Astrocyte of the cerebellum (primary cell): ENCODE data around the gene SRSF2.
"Not testable (repeated sequence)": the region's sequence is repeated elsewhere in the genome, so short reads cannot be mapped to it uniquely, and the experiment has no call there.

Experiments
- DNase-seq: peaks from one replicate; pipeline ENCODE4 v3.0.0-alpha.2; 2011; ENCODE audit warnings: low read depth
- H3K4me3 ChIP-seq: 2 replicates; pipeline ENCODE4 v1.5.1; 2011; ENCODE audit warnings: mild to moderate bottlenecking, low read depth, low read length, moderate library complexity
- CTCF ChIP-seq: IDR thresholded peaks from 2 replicates; pipeline ENCODE4 v1.5.1; 2012; ENCODE audit warnings: low read length, low read depth, moderate library complexity, mild to moderate bottlenecking; ENCODE audit errors: missing control alignments
- in situ Hi-C: cut with HindIII; loops from 2 replicates; pipeline ENCODE4 v1.10.0; 2017; ENCODE audit warnings: low sequenced_read_pairs

SRSF2 gene

GRCh38 chr17:76714336-76714735 is 22.8 kb downstream of the SRSF2 start:
- H3K4me3 ChIP-seq: no peak overlapping the region
- in situ Hi-C loops: no loop called here
- no peak for TF ChIP-seq CTCF
- DNase-seq: no peak

GRCh38 chr17:76713765-76714164 is 23.4 kb downstream of the SRSF2 start:
- DNase-seq: no peak
- H3K4me3 ChIP-seq: no peak overlapping the region
- in situ Hi-C loops: no loop called here
- TF ChIP-seq CTCF: no peak

DNA sequence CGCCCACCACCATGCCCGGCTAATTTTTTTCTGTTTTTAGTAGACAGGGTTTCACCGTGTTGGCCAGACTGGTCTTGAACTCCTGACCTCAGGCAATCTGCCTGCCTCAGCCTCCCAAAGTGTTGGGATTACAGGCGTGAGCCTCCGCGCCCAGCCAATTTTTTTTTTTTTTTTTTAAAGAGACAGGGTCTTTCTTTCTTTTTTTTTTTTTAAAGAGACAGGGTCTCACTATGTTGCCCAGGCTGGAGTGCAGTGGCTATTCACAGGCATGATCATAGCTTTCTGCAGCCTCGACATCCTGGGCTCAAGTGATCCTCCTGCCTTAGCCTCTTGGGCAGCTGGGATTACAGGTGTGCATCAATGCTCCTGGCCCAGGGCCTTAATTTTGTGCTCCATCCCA is 24.8 kb downstream of the SRSF2 start:
- DNase-seq, in situ Hi-C loops, H3K4me3 ChIP-seq: not testable (repeated sequence)

DNA sequence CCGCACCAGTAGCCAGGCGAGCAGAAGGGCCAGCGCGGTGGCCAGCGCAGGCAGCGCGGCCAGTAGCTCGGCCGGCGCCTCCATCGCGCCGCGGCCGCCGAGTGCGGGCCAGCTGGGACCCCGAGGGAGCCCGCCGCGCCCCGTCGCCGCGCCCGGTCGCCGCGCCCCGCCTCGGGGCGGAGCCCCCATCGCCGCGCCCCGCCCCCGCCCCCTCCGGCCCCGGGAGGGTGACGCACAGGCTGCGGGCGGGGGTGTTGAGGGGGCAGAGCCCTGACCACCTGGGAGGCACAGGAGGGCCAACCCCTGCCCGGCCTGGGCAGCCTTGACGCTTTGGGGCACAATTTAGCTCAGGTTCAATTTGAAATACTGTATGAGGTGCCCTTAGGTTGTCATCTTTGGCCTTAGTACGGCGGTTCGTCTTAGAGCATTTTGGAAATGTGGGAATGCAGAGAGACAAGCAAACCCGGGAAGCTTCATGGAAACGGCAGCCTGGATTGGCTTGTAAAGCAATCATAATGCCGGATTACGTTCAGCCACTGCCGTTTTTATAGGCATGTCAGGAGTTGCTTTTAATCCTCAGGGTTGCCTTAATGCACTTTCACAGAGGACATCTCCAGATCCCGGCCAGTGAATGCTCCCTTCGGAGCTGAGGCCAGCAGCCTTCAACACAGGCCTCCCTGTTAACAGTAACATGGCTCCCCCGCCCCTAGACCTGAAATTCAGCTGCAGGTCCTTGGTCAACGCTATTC is 26.1 kb downstream of the SRSF2 start, which contains the start of gene MXRA7:
MXRA7 (minus strand) TSS at position 103 of the 749 bp plus-strand sequence; CDS start at position 84, 19 bp downstream.
- TF ChIP-seq CTCF: no peak
- in situ Hi-C loops: no loop called here
- peak within 1 kb of the TSS; percentile 72 for H3K4me3 ChIP-seq
- DNase-seq: no peak

- in situ Hi-C loops, DNase-seq: not testable (repeated sequence)
- H3K4me3 ChIP-seq: peak overlapping the region; percentile 72
Measured at GRCh38 chr17:76709951-76710862, 26.9 kb downstream of the SRSF2 start.

DNA sequence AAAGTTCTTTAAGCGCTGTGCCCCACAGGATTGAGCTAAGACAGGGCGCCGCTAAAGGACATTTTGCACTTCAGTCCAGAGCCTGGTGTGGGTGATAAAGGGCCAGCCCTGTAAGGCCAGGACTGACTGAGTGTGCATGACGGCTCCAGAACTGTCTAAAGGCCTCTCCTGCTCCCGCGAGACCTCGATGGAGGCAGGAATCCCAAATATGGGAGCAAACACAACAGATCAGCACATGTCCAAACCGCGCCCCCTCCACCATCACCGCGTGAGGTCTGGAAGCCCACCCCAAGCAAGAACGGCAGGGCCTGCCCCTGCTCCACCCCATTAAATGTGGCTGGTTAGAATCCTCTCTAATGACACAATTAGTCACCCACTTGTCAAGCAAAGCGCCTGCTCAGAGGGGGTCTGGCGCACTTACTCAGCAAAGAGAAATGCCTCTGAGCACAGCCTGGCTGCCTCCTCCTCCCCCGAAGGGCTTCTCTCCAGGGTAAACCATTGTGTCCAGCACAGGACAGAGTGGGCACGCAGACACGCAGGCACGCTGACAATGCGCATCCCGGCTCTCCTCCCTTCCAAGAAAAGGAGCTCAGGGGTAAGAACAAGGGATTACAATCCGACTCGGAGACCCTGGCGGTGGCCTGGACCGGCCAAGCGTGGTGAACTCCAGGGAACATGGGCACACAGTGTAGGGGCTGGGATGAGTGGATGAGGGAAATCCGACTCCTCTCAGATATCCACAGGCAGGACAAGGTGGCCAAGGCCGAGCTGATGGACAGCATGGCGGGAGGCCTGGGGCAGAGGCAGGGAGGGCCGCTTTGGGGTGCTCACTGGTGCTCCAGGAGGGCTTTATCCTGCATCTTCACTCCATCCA is 27.8 kb downstream of the SRSF2 start:
- TF ChIP-seq CTCF: no peak
- DNase-seq: peak; percentile 95
- peak overlapping the region; percentile 72 for H3K4me3 ChIP-seq
- in situ Hi-C loops: no loop called here
